Measurements from ENCODE around the gene NRG3.

- TF ChIP-seq CTCF (IDR thresholded peaks at IDR 0.05; ENCODE audit: control extremely low read depth in 1 of 3, insufficient read depth in 1 of 3, low read depth in 1 of 3, low read length in 3 of 3) (no peak), SUZ12 (IDR thresholded peaks at IDR 0.05; ENCODE audit: low read length) (no peak), KDM1A (IDR thresholded peaks at IDR 0.05; ENCODE audit: borderline replicate concordance, low read length) (no peak)
Observed at GRCh38 chr10:81862596-81862995, 12.4 kb upstream of the NRG3 start.
